ENCODE data around the gene AKAP13. TPM values are rescaled to one million over a fixed set of nuclear protein-coding genes. Genes with fewer than 3 reads are reported as not detected.
"Not testable (repeated sequence)": the region's sequence is repeated elsewhere in the genome, so short reads cannot be mapped to it uniquely, and the experiment has no call there.

AKAP13 gene
- polyA plus RNA-seq, 12 donors = 57.9 to 109 (median 77.9) TPM; not detected in 1

DNA sequence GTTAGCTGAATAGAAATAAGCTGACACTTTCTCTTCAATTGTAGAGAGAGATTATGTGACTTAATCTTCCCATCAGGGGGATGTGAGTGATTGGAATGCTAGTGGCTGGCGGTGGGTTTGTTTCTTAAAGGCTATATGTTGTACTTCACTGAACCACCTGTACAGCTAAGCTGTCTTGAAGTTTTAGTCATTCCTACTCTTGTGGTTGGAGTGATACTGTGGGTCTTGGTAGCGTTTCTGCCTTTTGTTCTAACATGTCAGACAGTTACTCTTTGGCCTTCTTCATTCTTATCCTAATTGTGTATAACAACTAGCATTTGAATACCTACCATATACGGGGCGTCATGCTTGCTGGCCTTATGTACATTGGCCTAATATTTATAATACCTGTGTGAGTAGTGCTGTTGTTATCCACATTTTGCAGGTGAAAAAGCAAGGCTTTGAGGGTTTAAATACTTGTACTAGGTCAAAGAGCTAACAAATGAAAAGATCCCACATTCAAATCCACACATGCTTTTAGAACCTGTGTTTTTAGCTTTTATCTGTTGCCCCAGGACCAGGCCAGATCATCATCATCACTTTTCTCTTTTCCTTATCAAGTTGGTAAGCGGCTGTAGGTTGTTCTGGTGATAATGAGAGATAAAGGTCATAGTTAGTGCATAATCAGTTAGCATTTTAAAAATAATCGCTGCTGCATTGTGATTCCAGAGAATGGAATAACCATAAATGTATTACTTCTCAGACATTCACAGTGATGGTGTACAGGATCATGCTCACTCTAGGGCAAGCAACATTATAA is 50.2 kb downstream of the AKAP13 start:
- no peak for DNase-seq

GRCh38 chr15:85439996-85440395 is 59.6 kb downstream of the AKAP13 start:
- DNase-seq = no peak

- no peak for DNase-seq
These were observed 60.0 kb downstream of the AKAP13 start for GRCh38 chr15:85440451-85440850.

DNA sequence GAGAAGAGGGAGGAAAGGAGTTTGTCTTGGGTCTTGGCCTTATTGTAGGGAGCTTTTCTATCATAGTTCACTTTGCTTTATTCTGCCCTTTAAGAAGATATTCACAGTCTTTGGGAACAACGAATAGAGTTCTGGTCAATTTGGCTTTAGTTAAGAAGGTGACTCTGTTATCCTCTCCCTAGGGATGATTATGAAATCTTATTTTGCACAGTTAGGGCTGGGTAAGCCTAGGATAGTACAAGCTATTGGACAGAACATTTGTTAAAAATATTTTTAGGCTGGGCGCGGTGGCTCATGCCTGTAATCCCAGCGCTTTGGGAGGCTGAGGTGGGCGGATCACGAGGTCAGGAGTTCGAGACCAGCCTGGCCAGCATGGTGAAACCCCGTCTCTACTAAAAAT is 61.5 kb downstream of the AKAP13 start:
- DNase-seq = not testable (repeated sequence)

DNA sequence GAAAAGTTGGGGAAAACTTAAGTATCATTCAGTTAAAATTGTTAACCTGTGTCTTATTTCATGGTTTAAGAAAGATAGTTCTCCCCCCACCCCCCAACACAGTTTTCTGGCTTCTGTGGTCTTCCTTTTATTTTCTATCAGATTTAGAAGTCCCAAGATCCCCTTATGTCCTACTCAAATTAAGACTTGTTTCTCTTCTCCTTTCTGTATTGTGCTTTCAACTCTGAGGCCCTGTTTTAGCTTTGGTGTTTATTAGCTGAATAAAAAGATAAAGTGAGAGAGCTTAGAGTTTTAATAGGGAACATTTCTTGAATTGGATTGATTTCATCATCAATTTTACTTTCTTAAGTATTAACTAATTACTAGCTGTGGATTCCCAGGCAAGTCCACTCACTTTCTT is 62.6 kb downstream of the AKAP13 start:
- DNase-seq = no peak

- peak; percentile 21 for DNase-seq
These were observed 63.2 kb downstream of the AKAP13 start for GRCh38 chr15:85443593-85444087.

DNA sequence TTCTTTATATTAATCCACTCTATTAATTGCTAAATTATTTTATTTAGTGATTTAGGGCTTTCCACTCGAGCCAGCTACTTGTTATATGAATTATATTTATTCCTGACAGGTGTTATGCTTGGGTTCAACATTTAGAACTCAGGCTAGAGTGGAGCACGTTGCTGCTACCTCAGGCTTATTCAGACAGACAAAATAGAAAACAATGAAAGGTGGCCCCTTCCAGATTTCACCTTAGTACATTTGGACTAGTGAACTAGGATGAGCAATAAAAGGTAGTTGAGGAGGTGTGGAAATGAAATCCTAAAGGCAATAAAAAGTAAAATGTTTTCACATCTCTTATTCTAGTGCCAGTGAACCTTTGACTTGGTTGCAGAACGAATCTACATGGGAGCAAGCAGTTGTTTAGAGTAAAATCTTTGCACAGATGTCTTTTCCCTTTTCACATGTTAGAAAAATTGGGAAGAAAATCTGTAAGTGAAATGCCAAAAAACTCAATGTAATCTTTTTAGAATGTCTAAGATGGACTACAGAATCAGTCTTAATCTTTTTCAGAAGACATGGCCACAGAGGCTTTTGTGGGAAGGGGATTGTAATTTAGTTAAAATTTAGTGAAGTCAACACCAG is 63.8 kb downstream of the AKAP13 start:
- peak; percentile 33 for DNase-seq

DNA sequence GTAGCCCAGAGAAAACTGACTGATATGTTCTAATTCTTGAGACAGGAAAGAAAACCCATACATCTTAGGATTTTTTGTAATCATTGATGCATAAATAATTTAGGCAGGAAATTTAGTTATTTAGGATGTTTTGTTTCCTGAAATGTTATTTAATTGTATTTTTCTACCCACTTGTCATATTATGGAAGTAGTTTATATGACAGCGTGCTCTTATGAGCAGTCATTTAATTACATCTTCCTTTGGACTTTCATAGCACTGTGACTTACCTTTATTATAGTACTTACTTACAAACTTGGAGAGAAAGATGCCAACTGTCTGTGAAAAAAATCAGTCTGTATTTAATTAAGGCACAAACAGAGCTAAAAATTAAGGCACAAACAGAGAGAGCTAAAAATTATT is 65.0 kb downstream of the AKAP13 start:
- no peak for DNase-seq

- DNase-seq = no peak
These were observed 70.8 kb downstream of the AKAP13 start for GRCh38 chr15:85451099-85451700.

- DNase-seq = no peak
These were observed 72.0 kb downstream of the AKAP13 start for GRCh38 chr15:85452436-85452835.

DNA sequence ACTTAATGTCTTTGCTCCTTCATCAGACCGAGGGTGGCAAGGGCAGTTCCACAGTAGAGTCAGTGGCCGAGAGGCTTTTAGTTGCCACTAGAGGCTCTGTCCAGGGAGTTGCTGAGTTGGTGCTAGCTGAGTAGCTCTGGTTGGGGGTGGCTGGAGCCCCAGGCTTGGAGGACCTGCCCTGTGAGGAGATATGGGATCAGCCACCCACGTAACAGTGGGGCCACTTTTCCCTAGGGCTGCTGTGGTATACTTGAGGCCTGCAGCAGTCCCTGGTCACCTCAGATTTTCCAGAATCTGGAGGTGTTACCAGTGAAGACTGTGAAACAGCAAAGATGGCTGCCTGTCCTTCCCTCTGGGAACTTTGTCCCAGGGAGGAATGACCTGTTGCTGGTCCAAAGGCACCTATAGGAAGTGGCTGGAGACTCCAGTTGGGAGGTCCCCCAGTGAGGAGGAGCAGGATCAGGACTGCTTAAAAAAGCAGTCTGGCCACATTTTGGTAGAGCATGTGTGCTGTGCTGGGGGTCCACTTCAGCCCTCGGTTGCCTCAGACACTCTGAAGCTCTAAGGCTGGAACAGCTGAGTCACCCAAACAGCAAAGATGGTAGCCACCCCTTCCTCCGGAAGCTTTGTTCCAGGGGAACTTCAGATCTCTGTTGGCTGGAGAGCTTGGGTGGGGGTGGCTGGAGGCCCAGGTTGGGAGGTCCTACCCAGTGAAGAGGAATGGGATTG is 72.9 kb downstream of the AKAP13 start:
- no peak for DNase-seq

GRCh38 chr15:85454403-85454802 is 74.0 kb downstream of the AKAP13 start:
- DNase-seq = no peak

DNA sequence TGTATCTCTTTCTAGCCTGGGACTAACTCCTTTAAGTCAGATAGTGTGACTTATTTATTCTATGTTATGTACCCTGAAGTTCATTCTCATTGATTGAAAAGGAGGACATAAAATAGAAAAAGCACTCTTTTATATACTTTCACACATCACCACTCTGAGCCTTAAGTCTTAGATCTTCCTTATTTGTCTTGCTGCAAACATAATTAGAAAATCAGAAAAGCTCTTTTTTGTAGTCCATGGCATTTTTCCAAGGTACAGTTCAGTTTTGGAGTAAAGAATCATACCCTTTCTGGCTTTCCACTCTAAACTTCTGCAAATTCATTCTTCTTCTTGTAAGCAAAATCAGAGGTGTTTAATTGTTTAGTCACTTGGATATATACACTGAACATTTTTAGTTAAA is 75.5 kb downstream of the AKAP13 start:
- DNase-seq = peak; percentile 36

- no peak for DNase-seq
These were observed 76.4 kb downstream of the AKAP13 start for GRCh38 chr15:85456798-85457197.

DNA sequence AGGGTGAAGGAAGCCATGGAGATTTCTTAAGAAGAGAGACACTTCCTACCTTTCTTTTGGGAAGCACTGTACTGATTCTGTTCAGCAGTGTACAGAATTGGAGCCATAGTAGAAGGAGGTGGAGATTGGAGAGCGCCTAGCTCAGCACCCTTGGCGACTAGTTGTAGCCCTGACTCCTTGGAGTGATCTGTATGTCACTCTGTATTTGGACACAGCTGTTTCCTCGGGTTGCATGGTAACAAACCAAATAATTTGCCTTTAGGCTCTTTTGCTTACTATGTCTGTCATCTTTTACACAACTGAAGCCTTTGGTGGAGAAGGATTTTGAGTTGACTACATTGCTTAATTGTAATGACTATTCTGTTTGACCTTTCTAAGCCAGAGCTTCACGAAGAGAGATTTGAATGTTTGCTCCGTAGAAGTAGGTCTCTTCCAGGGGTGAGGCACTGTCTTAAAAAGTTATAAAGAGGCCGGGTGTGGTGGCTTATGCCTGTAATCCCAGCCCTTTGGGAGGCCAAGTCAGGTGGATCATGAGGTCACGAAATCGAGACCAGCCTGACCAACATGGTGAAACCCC is 77.1 kb downstream of the AKAP13 start:
- DNase-seq = no peak

DNA sequence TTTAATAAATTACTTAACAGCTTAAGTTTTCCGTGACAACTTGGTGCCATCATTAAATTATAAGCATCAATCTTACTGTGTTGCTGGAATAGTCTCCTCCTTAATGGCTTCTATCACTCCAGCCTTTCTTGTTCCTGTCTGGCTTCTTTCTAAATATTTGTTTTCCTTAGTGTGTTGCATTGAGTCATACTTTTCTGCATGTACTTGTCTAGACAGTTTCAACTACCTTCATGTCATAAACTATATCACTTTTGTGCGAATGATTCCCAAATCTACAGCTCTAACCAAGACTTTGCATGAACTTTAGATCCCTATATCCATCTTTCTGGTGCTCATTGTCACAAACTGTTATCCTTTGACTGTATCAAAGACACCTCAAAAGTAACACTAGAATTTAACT is 78.4 kb downstream of the AKAP13 start:
- no peak for DNase-seq

DNA sequence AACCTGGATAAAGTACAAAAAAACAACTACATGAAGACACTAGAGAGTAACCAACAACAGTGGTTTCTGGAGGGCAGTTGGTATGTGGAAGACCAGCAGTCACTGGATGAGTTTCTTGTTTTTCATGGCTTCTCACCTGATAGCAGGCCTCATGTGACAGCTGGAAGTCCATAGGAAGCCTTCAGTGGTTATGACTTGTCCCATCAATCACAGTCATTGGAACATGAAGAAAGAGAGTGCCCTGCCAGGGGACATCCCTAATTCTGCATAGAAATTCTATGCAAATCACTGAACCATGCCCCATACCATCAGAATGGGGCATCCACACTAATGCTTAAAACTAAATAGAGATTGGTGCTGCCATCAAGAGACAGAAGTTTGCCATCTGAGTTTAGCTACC is 81.6 kb downstream of the AKAP13 start:
- DNase-seq = no peak

GRCh38 chr15:85463276-85463892 is 83.0 kb downstream of the AKAP13 start:
- DNase-seq = no peak

DNA sequence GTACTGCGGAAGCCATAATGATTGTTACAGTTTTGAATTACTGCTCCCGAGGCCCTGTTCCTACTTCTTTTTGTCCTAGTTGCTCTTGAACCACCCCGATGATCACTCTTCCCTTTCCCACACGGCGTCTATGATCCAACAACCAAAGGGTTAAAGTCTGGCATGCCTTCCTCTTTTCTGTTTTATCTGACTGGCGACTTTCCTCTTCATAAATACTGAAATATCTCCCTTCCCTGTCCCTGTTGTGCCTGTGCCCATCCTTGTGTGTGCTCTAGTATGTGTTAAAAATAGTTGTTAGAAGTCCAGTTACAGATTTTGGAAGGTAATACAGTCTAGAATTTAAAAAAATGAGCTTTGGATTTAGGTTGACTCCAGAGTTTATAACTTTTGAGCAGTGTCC is 83.6 kb downstream of the AKAP13 start:
- no peak for DNase-seq

- DNase-seq = no peak
These were observed 84.1 kb downstream of the AKAP13 start for GRCh38 chr15:85464471-85464870.

GRCh38 chr15:85470563-85471271 is 90.3 kb downstream of the AKAP13 start:
- DNase-seq = no peak
